A549 (cell line): Measurements from ENCODE around the gene SLC13A5.

ENCODE experiments used
- EHMT2 ChIP-seq: fragments of 200-600 bp; sonication (generic); IDR thresholded peaks from 2 replicates; pipeline ENCODE4 v1.6.1; 2016; ENCODE audit warnings: antibody characterized with exemption, low read depth, mild to moderate bottlenecking, moderate library complexity
- HOXA7 ChIP-seq: fragments of 250-450 bp; sonication (Bioruptor Pico); IDR thresholded peaks from 2 replicates; pipeline ENCODE4 v1.5.0; 2020; ENCODE audit warnings: mild to moderate bottlenecking, moderate library complexity
- JUN ChIP-seq, 2 experiments: fragments of >200 bp; sonication (Bioruptor Twin); formaldehyde crosslinking; IDR thresholded peaks; 2 replicates in 1 of 2; 3 replicates in 1 of 2; pipeline ENCODE4 v1.6.1; 2016 to 2017
- NPAS2 ChIP-seq: fragments of 250-450 bp; sonication (Bioruptor Pico); IDR thresholded peaks from 2 replicates; pipeline ENCODE4 v1.8.0; 2022; ENCODE audit warnings: mild to moderate bottlenecking, moderate library complexity, borderline replicate concordance
- PHF8 ChIP-seq: fragments of 200-600 bp; sonication (generic); IDR thresholded peaks from 2 replicates; pipeline ENCODE4 v1.6.1; 2016; ENCODE audit warnings: low read depth, mild to moderate bottlenecking, antibody characterized with exemption, moderate library complexity, borderline replicate concordance
- POLR2A ChIP-seq: IDR thresholded peaks from 2 replicates; pipeline ENCODE4 v1.6.1; 2012; ENCODE audit warnings: mild to moderate bottlenecking, low read length
- RAD21 ChIP-seq, 2 experiments: fragments of >200 bp in 1 of 2; sonication (Bioruptor Twin) in 1 of 2; formaldehyde crosslinking in 1 of 2; IDR thresholded peaks in 1 of 2; conservative IDR thresholded peaks in 1 of 2; 2 replicates in 1 of 2; 3 replicates in 1 of 2; pipeline ENCODE4 v1.6.1; 2012 to 2018; ENCODE audit warnings: inconsistent platforms in 1 of 2
- SMC3 ChIP-seq: fragments of >200 bp; sonication (Bioruptor Twin); formaldehyde crosslinking; IDR thresholded peaks from 3 replicates; pipeline ENCODE4 v1.6.1; 2018; ENCODE audit warnings: inconsistent platforms
- TFCP2L1 ChIP-seq: fragments of 250-450 bp; sonication (Bioruptor Pico); IDR thresholded peaks from 2 replicates; pipeline ENCODE4 v1.5.0; 2021; ENCODE audit warnings: mild to moderate bottlenecking
- TF ChIP-seq, protein P1 (sequence below): fragments of >200 bp; sonication (Bioruptor Twin); formaldehyde crosslinking; IDR thresholded peaks from 3 replicates; pipeline ENCODE4 v1.5.1; 2016

DNA sequence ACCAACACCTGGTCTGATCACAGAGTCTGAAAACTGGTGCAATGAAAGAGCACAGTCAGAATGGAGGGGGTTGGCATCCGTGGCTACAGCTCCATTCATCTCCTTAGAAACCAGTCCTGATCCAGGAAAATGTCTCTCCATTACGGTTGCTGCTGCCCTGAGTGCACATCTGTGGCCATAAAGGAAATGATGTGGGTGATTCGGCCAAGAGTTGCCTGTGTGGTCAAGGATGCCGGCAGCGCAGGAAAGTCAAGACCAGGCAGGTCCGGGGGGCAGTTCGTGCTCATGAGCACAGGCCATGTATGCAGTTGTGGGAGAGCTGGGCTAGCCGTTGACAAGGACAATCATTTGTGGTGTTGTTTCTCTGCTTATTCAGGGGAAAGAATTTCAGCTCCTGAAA is 48.6 kb upstream of the SLC13A5 start:
- TF ChIP-seq, protein P1, sequence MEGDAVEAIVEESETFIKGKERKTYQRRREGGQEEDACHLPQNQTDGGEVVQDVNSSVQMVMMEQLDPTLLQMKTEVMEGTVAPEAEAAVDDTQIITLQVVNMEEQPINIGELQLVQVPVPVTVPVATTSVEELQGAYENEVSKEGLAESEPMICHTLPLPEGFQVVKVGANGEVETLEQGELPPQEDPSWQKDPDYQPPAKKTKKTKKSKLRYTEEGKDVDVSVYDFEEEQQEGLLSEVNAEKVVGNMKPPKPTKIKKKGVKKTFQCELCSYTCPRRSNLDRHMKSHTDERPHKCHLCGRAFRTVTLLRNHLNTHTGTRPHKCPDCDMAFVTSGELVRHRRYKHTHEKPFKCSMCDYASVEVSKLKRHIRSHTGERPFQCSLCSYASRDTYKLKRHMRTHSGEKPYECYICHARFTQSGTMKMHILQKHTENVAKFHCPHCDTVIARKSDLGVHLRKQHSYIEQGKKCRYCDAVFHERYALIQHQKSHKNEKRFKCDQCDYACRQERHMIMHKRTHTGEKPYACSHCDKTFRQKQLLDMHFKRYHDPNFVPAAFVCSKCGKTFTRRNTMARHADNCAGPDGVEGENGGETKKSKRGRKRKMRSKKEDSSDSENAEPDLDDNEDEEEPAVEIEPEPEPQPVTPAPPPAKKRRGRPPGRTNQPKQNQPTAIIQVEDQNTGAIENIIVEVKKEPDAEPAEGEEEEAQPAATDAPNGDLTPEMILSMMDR: no peak
- no peak for TF ChIP-seq EHMT2
- TF ChIP-seq RAD21 (conservative IDR thresholded peaks at IDR 0.05 in 1 of 2, IDR thresholded peaks at IDR 0.05 in 1 of 2): no peak
- TF ChIP-seq PHF8: no peak
- TF ChIP-seq JUN (IDR thresholded peaks at IDR 0.05): no peak
- TF ChIP-seq POLR2A: no peak
- no peak for TF ChIP-seq HOXA7 (CRISPR knock-in tag)
- no peak for TF ChIP-seq SMC3
- no peak for TF ChIP-seq TFCP2L1 (CRISPR knock-in tag)
- TF ChIP-seq NPAS2: no peak
